IMR-90 (cell line): ENCODE data around the gene KCNQ2. TPM values are rescaled to one million over a fixed set of nuclear protein-coding genes. Genes with fewer than 3 reads are reported as not detected.

ENCODE experiments used
- ATAC-seq: fragments of 200-7000 bp; cut with Tn5 transposase; 2 replicates; pipeline ENCODE4 v1.9.1; 2020; ENCODE audit warnings: low read depth, mild to moderate bottlenecking, moderate library complexity
- BruUV-seq: library from RNA; stranded (reverse); fragments of 400-500 nt; replicated peaks from 2 replicates; lab custom pipeline; 2021; lab: Mats Ljungman, UMichigan
- CTCF ChIA-PET: fragments of 300-600 bp; formaldehyde crosslinking; extraction: SDS; loops from one replicate; lab custom pipeline; 2021; ENCODE audit warnings: antibody characterized with exemption; lab: Yijun Ruan, JAX
- POLR2A ChIA-PET: fragments of 300-600 bp; sonication (Branson Sonifier 250); formaldehyde crosslinking; loops from one replicate; lab custom pipeline; 2022; ENCODE audit warnings: antibody characterized with exemption; ENCODE audit not compliant: unreplicated experiment; lab: Charles Lee
- DNase-seq: peaks from one replicate; pipeline ENCODE4 v3.0.0; 2013
- H2AFZ ChIP-seq: replicated peaks from 2 replicates; pipeline ENCODE3; 2013; ENCODE audit warnings: low read length, mild to moderate bottlenecking; ENCODE audit not compliant: poor library complexity
- H2AK5ac ChIP-seq: 2 replicates; pipeline ENCODE4 v1.6.1; 2013; ENCODE audit warnings: low read depth, low read length, inconsistent platforms
- H2AK9ac ChIP-seq: replicated peaks from 2 replicates; pipeline ENCODE3; 2013; ENCODE audit warnings: mild to moderate bottlenecking, low read depth, low read length, moderate library complexity; ENCODE audit not compliant: poor library complexity
- H2BK120ac ChIP-seq: 2 replicates; pipeline ENCODE4 v1.6.1; 2013; ENCODE audit warnings: low read depth, low read length, inconsistent platforms
- H2BK15ac ChIP-seq: 3 replicates; pipeline ENCODE4 v1.6.1; 2013; ENCODE audit warnings: low read depth, low read length, inconsistent platforms
- H2BK20ac ChIP-seq: 2 replicates; pipeline ENCODE4 v1.6.1; 2013; ENCODE audit warnings: low read depth, mild to moderate bottlenecking, inconsistent platforms, low read length, moderate library complexity
- H2BK5ac ChIP-seq: 2 replicates; pipeline ENCODE4 v1.6.1; 2013; ENCODE audit warnings: mild to moderate bottlenecking, low read depth, low read length, inconsistent platforms; ENCODE audit not compliant: poor library complexity, severe bottlenecking
- H3K14ac ChIP-seq: replicated peaks from 2 replicates; pipeline ENCODE4 v1.6.1; 2013; ENCODE audit warnings: low read depth, low read length, inconsistent platforms
- H3K18ac ChIP-seq: 2 replicates; pipeline ENCODE4 v1.6.1; 2013; ENCODE audit warnings: low read depth, low read length, control low read depth
- H3K23ac ChIP-seq: 2 replicates; pipeline ENCODE4 v1.6.1; 2013; ENCODE audit warnings: low read depth, low read length, inconsistent platforms
- H3K27ac ChIP-seq: 2 replicates; pipeline ENCODE4 v1.5.1; 2013; ENCODE audit warnings: mild to moderate bottlenecking, control low read depth, low read length; ENCODE audit not compliant: insufficient read depth
- H3K27me3 ChIP-seq: 2 replicates; pipeline ENCODE4 v1.6.1; 2013; ENCODE audit warnings: low read length; ENCODE audit not compliant: control insufficient read depth, insufficient read depth
- H3K36me3 ChIP-seq: 2 replicates; pipeline ENCODE4 v1.6.1; 2013; ENCODE audit warnings: low read length, mixed read lengths; ENCODE audit not compliant: control insufficient read depth, insufficient read depth
- H3K4ac ChIP-seq: 2 replicates; pipeline ENCODE4 v1.6.1; 2013; ENCODE audit warnings: low read depth, low read length, inconsistent platforms
- H3K4me1 ChIP-seq: 2 replicates; pipeline ENCODE4 v1.6.1; 2013; ENCODE audit warnings: low read length, mixed read lengths; ENCODE audit not compliant: control insufficient read depth, insufficient read depth
- H3K4me2 ChIP-seq: 2 replicates; pipeline ENCODE4 v1.6.1; 2013; ENCODE audit warnings: low read depth, mild to moderate bottlenecking, control low read depth, low read length, moderate library complexity
- H3K4me3 ChIP-seq: 2 replicates; pipeline ENCODE4 v1.5.1; 2013; ENCODE audit warnings: low read depth, mild to moderate bottlenecking, control low read depth, low read length, moderate library complexity; ENCODE audit not compliant: insufficient read depth
- H3K56ac ChIP-seq: 2 replicates; pipeline ENCODE4 v1.6.1; 2013; ENCODE audit warnings: low read length, inconsistent platforms; ENCODE audit not compliant: insufficient read depth; ENCODE audit errors: extremely low read depth
- H3K79me1 ChIP-seq, 2 experiments: 2 replicates each; pipeline ENCODE4 v1.6.1; 2013; ENCODE audit warnings: low read length in 2 of 2, inconsistent platforms in 1 of 2, low read depth in 1 of 2
- H3K9ac ChIP-seq: 2 replicates; pipeline ENCODE4 v1.6.1; 2013; ENCODE audit warnings: low read depth, low read length, control low read depth
- H3K9me1 ChIP-seq: 2 replicates; pipeline ENCODE4 v1.6.1; 2013; ENCODE audit warnings: low read length, inconsistent platforms; ENCODE audit not compliant: insufficient read depth
- H3K9me3 ChIP-seq: 2 replicates; pipeline ENCODE4 v1.6.1; 2013; ENCODE audit warnings: low read length; ENCODE audit not compliant: control insufficient read depth, insufficient read depth
- H4K20me1 ChIP-seq: 2 replicates; pipeline ENCODE4 v1.6.1; 2013; ENCODE audit warnings: low read length, inconsistent platforms; ENCODE audit not compliant: insufficient read depth
- H4K5ac ChIP-seq: 2 replicates; pipeline ENCODE4 v1.6.1; 2013; ENCODE audit warnings: mild to moderate bottlenecking, low read depth, low read length, control low read depth
- H4K8ac ChIP-seq, 2 experiments: 2 replicates each; pipeline ENCODE4 v1.6.1; 2013; ENCODE audit warnings: low read depth in 2 of 2, low read length in 2 of 2, control low read depth in 1 of 2, inconsistent platforms in 1 of 2
- H4K91ac ChIP-seq: 2 replicates; pipeline ENCODE4 v1.6.1; 2013; ENCODE audit warnings: low read depth, low read length, inconsistent platforms; ENCODE audit not compliant: insufficient read depth
- BHLHE40 ChIP-seq: fragments of 150-350 bp; IDR thresholded peaks from 2 replicates; pipeline ENCODE4 v1.6.1; 2016; ENCODE audit warnings: mild to moderate bottlenecking, low read depth, low read length
- CEBPB ChIP-seq: IDR thresholded peaks from 2 replicates; pipeline ENCODE4 v1.6.1; 2012; ENCODE audit warnings: low read depth, low read length, improper control_type of control experiment
- CHD1 ChIP-seq: IDR thresholded peaks from 2 replicates; pipeline ENCODE4 v1.6.1; 2012; ENCODE audit warnings: low read depth, low read length, improper control_type of control experiment
- FOS ChIP-seq: fragments of 150-350 bp; IDR thresholded peaks from 2 replicates; pipeline ENCODE4 v1.6.1; 2016; ENCODE audit warnings: low read depth, low read length
- MAFK ChIP-seq: IDR thresholded peaks from 2 replicates; pipeline ENCODE4 v1.6.1; 2012; ENCODE audit warnings: low read depth, low read length, improper control_type of control experiment
- MAZ ChIP-seq: IDR thresholded peaks from 2 replicates; pipeline ENCODE4 v1.6.1; 2012; ENCODE audit warnings: low read depth, mild to moderate bottlenecking, low read length, improper control_type of control experiment, moderate library complexity, borderline replicate concordance
- MXI1 ChIP-seq: IDR thresholded peaks from 2 replicates; pipeline ENCODE4 v1.6.1; 2012; ENCODE audit warnings: low read depth, mild to moderate bottlenecking, low read length, moderate library complexity, borderline replicate concordance
- NFE2L2 ChIP-seq: fragments of 150-350 bp; IDR thresholded peaks from 2 replicates; pipeline ENCODE4 v1.6.1; 2016; ENCODE audit warnings: low read depth, mild to moderate bottlenecking, low read length
- POLR2A ChIP-seq: IDR thresholded peaks from 2 replicates; pipeline ENCODE4 v1.6.1; 2012; ENCODE audit warnings: mild to moderate bottlenecking, low read depth, low read length
- RAD21 ChIP-seq: IDR thresholded peaks from 2 replicates; pipeline ENCODE4 v1.6.1; 2012; ENCODE audit warnings: low read length, improper control_type of control experiment
- RCOR1 ChIP-seq: IDR thresholded peaks from 2 replicates; pipeline ENCODE4 v1.6.1; 2012; ENCODE audit warnings: mild to moderate bottlenecking, low read length, improper control_type of control experiment; ENCODE audit not compliant: insufficient replicate concordance
- RFX5 ChIP-seq: IDR thresholded peaks from 2 replicates; pipeline ENCODE4 v1.8.0; 2012; ENCODE audit warnings: low read depth, mild to moderate bottlenecking, low read length, moderate library complexity
- SMC3 ChIP-seq: fragments of 150-350 bp; IDR thresholded peaks from 2 replicates; pipeline ENCODE4 v1.6.1; 2016; ENCODE audit warnings: low read depth, mild to moderate bottlenecking, antibody characterized with exemption, low read length, moderate library complexity
- WGBS, 2 experiments: methylation state at CpG; one replicate each; pipeline versions ENCODE4 v1.1.5 to v1.1.7; 2013; ENCODE audit warnings: missing lambda C conversion rate in 2 of 2; ENCODE audit not compliant: insufficient read length in 1 of 2; ENCODE audit errors: extremely low coverage in 2 of 2; 5-methylcytosine and 5-hydroxymethylcytosine counted together
- dilution Hi-C: fragments of 300-500 bp; cut with HindIII; formaldehyde crosslinking; loops from one replicate; pipeline ENCODE4 v1.14.3; 2018; ENCODE audit warnings: low sequenced_read_pairs; ENCODE audit not compliant: unreplicated experiment
- in situ Hi-C: fragments of 300-500 bp; cut with MboI; formaldehyde crosslinking; loops from 3 replicates; pipeline ENCODE4 v1.14.3; 2019; ENCODE audit warnings: low sequenced_read_pairs, inconsistent platforms, mixed read lengths
- intact Hi-C: fragments of 100-400 bp; cut with micrococcal nuclease; formaldehyde crosslinking; loops from 2 replicates; pipeline ENCODE4 v1.10.0; 2022
- polyA plus RNA-seq, 3 experiments: library from polyadenylated mRNA; depleted of rRNA; stranded (reverse); fragments of >200 nt; gene quantifications; 2 replicates each; pipeline ENCODE4 v1.2.3, GENCODE V29; 2012; ENCODE audit warnings: low replicate concordance in 1 of 3
- total RNA-seq: library from RNA; depleted of rRNA; stranded (reverse); fragments of >200 nt; gene quantifications from 2 replicates; pipeline ENCODE4 v1.2.3, GENCODE V29; 2012
- TF ChIP-seq, protein P1 (sequence below): conservative IDR thresholded peaks from 2 replicates; pipeline ENCODE4 v1.5.1; 2012; ENCODE audit warnings: mild to moderate bottlenecking, low read depth, low read length, improper control_type of control experiment
- TF ChIP-seq, protein P2 (sequence below): fragments of 150-350 bp; IDR thresholded peaks from 2 replicates; pipeline ENCODE4 v1.6.1; 2016; ENCODE audit warnings: low read depth, mild to moderate bottlenecking, low read length, moderate library complexity, borderline replicate concordance
- TF ChIP-seq, protein P3 (sequence below): fragments of 150-350 bp; IDR thresholded peaks from 2 replicates; pipeline ENCODE4 v1.6.1; 2017; ENCODE audit warnings: mild to moderate bottlenecking, antibody characterized with exemption, low read length, low read depth

The KCNQ2 gene
- total and polyA plus RNA-seq, 2 of the 4 experiments (the other 2 are of a cell fraction): 0.02 TPM; not detected in 1

DNA sequence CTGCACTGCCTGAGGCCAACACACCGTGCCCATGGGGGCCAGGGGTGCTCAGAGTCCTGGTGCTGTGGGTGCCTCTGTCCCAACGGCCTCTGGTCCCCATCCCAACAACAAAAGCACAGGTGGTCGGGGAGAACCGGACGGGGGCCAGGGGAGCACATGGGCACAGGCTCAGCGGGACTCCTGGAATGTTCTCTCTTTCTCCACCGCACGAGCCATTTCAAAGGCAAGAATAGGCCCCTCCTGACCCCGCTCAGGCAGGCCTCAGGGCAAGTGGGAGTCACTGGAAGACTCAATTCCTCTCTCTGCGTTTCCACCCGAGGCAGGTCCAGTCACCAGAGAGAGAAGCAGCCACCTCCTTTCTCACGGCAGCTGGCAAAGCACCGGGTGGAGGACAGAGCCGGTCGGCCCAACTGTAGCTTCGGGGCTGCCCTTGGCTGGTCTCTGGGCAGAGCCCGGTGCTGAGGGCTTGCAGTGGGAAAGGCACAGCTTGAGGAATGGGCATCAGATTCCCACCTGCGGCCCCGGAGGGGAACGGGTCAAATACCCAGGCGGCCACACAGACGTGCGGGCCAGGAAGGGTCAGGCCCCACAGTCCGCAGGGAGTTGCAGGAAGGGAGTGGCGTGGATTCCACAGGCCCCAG is 55.2 kb downstream of the KCNQ2 start:
- TF ChIP-seq, protein P1, sequence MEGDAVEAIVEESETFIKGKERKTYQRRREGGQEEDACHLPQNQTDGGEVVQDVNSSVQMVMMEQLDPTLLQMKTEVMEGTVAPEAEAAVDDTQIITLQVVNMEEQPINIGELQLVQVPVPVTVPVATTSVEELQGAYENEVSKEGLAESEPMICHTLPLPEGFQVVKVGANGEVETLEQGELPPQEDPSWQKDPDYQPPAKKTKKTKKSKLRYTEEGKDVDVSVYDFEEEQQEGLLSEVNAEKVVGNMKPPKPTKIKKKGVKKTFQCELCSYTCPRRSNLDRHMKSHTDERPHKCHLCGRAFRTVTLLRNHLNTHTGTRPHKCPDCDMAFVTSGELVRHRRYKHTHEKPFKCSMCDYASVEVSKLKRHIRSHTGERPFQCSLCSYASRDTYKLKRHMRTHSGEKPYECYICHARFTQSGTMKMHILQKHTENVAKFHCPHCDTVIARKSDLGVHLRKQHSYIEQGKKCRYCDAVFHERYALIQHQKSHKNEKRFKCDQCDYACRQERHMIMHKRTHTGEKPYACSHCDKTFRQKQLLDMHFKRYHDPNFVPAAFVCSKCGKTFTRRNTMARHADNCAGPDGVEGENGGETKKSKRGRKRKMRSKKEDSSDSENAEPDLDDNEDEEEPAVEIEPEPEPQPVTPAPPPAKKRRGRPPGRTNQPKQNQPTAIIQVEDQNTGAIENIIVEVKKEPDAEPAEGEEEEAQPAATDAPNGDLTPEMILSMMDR: no peak
- TF ChIP-seq RFX5: no peak
- no peak for TF ChIP-seq POLR2A
- TF ChIP-seq FOS: no peak
- no peak for TF ChIP-seq MAFK
- TF ChIP-seq, protein P2, sequence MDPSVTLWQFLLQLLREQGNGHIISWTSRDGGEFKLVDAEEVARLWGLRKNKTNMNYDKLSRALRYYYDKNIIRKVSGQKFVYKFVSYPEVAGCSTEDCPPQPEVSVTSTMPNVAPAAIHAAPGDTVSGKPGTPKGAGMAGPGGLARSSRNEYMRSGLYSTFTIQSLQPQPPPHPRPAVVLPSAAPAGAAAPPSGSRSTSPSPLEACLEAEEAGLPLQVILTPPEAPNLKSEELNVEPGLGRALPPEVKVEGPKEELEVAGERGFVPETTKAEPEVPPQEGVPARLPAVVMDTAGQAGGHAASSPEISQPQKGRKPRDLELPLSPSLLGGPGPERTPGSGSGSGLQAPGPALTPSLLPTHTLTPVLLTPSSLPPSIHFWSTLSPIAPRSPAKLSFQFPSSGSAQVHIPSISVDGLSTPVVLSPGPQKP: no peak
- no peak for TF ChIP-seq NFE2L2
- no peak for TF ChIP-seq RAD21
- TF ChIP-seq MAZ: no peak
- no peak for TF ChIP-seq CEBPB
- TF ChIP-seq RCOR1: no peak
- TF ChIP-seq CHD1: no peak
- no peak for TF ChIP-seq MXI1
- TF ChIP-seq BHLHE40: no peak
- no peak for TF ChIP-seq SMC3
- TF ChIP-seq, protein P3, sequence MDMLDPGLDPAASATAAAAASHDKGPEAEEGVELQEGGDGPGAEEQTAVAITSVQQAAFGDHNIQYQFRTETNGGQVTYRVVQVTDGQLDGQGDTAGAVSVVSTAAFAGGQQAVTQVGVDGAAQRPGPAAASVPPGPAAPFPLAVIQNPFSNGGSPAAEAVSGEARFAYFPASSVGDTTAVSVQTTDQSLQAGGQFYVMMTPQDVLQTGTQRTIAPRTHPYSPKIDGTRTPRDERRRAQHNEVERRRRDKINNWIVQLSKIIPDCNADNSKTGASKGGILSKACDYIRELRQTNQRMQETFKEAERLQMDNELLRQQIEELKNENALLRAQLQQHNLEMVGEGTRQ: no peak
- H3K4me3 ChIP-seq: no peak overlapping the region
- dilution Hi-C loops: no loop called here
- in situ Hi-C loops: no loop called here
- no peak overlapping the region for H3K4ac ChIP-seq
- H3K27me3 ChIP-seq: peaks cover 49% of the 10 kb centered on the region
- DNase-seq: no peak
- no peak overlapping the region for H4K5ac ChIP-seq
- H4K91ac ChIP-seq: no peak overlapping the region
- no peak overlapping the region for H2AK5ac ChIP-seq
- no peaks in the 10 kb centered on the region for H3K9me1 ChIP-seq
- ATAC-seq: no peak
- no peaks in the 10 kb centered on the region for H3K36me3 ChIP-seq
- H3K14ac ChIP-seq: no peak overlapping the region
- no peak overlapping the region for H3K9ac ChIP-seq
- H2AK9ac ChIP-seq: no peak overlapping the region
- H3K4me1 ChIP-seq: no peaks in the 10 kb centered on the region
- ChIA-PET POLR2A (no interaction called here), CTCF (no interaction called here)
- no peak overlapping the region for H2BK20ac ChIP-seq
- H3K18ac ChIP-seq: no peak overlapping the region
- no peak overlapping the region for H2AFZ ChIP-seq
- no peak overlapping the region for H4K8ac ChIP-seq
- H4K20me1 ChIP-seq: no peaks in the 10 kb centered on the region
- no peak overlapping the region for H3K23ac ChIP-seq
- H3K56ac ChIP-seq: no peak overlapping the region
- no peak overlapping the region for H2BK15ac ChIP-seq
- H3K4me2 ChIP-seq: no peak overlapping the region
- WGBS, 2 experiments: 47% methylated on average over 9 of the region's 25 CpGs; no CpG with 5 or more reads in 1 of the 2 experiments
- H3K27ac ChIP-seq: no peak overlapping the region
- no peaks in the 10 kb centered on the region for H3K9me3 ChIP-seq
- no peak overlapping the region for H2BK5ac ChIP-seq
- intact Hi-C loops: no loop called here
- no peaks in the 10 kb centered on the region for H3K79me1 ChIP-seq
- BruUV-seq: no TSS peak
- H2BK120ac ChIP-seq: no peak overlapping the region
